T-helper 2 cell treated with Interferon-gamma antibody and Interleukin-4, amounts not matched to agents 100 ng/mL and 5 ng/mL, for 36 hours (primary cell): ENCODE data around the gene OR2F1. TPM values are rescaled to one million over a fixed set of nuclear protein-coding genes. Genes with fewer than 3 reads are reported as not detected.

Source experiments
- intact Hi-C: fragments of 100-400 bp; cut with micrococcal nuclease; formaldehyde crosslinking; loops from one replicate; pipeline ENCODE4 v1.15.1; 2023
- total RNA-seq: library from RNA; stranded (reverse); gene quantifications from 2 replicates; pipeline ENCODE4 v1.2.3, GENCODE V29; 2022

Gene OR2F1
- total RNA-seq, 1 donor from 2014 or later = not detected

DNA sequence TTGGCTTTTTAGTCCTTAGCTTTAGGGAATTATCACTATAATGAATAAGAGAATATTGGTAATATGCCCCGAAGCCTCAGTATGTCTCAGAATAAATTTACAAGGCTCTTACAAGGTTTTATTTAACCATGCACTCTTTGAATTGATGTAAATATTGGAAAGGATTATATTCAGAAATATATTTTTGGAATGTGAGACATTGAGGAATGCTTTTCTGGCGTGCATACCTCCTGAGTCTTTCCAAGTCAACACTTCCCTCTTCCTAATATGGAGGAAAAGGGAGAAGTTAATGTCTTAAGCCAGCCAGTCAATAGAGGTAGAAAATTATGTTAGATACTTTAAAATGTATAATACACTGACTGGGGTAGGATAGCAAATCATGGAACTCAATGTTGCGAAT, 1.2 kb upstream of the OR2F1 start:
- intact Hi-C loops = no loop called here

DNA sequence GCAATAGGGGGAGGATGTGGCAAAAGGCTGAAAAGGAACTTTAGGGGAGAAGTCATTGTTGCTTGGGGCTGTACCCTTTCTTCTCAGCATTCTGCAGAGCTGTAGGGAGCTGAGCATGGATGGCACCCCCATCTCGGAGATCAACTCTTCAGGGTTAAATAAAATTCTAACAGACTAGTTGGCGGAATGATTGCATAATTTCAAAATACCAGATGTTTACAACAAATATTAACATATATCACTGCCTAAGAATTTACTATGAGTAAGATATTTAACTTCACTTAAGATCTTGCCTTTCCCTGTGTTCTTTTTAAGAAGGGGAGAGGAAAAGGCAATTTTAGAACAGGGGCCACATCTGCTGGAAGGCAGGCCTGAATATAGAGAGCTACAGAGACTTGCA, 509 bp upstream of the OR2F1 start:
- intact Hi-C loops = no loop called here

DNA sequence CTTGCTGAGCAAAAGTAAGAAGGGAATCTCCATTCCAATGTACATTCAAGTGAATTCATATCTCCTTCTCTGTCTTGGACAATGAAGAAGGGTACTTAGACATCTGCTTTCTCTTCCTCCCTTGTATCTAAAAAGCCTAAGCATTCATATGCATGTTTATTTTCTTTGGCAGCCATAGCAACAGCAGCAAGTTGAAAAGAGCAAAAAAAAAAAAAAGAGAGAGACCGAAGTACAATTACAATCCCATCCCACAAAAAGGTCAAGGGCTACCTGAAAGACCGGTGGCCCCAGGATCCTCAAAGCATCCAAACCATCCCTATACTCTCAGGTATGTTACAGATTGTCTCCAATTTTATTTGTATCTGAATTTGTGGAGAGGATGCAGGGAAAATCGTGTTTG, 4.1 kb downstream of the OR2F1 start:
- intact Hi-C loops = no loop called here

DNA sequence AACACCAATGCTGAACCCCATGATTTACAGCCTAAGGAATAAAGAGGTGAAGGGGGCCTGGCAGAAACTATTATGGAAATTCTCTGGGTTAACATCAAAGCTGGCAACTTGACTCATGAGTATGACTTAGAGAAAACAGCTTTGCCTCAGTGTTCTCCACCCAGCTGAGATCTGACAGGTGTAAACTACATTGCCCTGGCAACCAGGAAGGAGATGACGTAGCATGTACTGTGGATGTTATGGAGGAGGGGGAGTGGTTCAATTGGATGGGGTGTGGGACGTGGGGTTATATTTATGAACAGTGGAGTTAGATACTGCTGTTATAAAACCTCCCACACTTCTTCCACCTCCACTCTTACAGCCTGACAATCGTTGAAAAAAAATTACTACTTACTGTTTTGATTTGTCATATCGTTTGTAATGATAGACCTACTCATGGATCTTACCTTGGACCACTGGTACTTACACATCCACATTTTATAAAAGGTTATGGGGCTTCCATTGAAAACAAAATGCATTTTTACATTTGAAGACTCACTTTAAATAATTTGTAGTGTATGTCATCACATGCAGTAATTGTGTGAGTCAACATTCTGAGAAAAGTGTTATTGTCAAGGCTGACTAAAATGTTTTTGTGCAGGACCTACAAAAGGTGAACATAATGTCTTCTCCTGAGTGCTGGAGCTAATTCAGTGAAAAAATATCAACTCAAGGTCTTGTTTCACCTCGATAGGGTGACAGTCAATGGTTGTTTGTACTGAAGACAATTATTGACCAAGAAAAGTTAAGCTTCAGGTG, 6.4 kb downstream of the OR2F1 start:
- intact Hi-C loops = no loop called here

DNA sequence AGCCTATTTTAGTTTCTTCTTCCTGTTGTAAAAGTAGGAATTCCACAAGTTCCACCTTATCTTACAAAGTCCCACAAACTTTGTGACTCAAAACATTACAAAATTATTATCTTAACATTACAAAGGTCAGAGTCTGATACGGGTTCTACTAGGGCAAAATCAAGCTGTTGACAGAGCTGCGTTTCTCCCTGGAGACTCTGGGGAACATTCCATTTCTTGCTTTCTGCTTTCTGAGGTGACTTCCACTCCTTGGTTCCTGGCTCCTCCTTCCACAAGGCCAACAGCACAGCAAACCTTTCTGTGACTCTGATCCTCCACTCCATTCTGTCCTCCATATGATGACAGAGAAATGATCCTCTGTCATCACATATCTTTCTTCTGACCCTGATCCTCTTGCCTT, 10.6 kb downstream of the OR2F1 start:
- intact Hi-C loops = no loop called here

DNA sequence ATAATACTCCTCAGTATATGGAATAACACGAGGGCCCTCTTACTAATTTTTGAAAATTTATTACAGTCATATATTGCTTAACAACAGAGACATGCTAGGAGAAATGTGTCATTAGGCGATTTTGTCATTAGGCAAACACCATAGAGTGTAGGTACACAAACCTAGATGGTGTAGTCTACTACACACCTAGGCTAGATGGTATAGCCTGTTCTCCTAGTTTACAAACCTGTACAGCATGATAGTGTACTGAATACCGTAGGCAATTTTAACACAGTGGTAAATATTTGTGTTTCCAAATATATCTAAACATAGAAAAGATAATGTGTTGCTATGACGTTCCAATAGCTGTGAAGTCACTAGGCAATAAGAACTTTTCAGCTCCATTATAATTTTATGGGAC, 12.8 kb downstream of the OR2F1 start:
- intact Hi-C loops = no loop called here

DNA sequence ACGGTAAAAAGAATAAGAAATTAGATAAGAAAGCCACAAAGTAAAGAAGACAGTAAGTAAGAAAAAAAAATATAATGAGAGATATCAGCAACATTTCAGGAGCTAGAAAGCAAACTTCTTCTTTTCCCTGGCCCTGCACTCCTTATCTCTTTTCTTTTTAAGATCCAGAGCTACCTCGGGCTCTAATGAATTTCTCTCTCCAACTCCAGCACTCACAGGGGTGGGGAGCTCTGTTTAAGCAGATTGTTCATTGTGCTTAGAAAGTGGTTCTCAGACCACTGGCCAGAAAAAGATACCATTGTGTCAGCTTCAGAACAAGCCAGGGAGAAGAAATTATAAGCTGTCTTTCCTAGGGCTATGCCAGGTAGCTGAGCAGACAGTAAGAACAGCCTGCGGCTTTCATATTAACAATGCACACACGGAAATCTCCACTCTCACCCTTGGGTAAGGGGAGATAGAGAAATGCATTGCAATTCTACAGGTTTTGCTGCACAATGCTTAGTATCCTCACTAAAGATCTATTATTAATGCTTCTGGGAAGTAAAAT, 19.3 kb downstream of the OR2F1 start:
- intact Hi-C loops = no loop called here

DNA sequence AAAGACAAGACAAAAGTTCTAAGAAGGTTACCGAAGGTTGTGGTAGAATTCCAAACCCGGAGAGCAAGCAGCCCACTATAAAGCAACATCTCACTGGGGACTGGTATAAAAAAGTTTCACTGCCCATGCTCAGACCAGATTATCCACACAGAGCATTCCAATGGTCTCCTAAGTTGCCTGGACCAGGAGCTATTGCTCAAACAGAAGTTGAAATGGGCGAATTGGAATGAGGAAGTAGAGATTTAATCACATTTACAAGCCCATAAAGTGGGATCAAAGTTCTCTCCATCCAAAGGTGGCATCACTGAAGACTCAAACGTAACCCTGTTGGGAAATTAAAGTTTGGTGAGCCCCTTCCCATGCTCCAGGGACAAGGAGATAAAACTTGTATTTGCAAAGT, 19.8 kb downstream of the OR2F1 start:
- intact Hi-C loops = no loop called here

DNA sequence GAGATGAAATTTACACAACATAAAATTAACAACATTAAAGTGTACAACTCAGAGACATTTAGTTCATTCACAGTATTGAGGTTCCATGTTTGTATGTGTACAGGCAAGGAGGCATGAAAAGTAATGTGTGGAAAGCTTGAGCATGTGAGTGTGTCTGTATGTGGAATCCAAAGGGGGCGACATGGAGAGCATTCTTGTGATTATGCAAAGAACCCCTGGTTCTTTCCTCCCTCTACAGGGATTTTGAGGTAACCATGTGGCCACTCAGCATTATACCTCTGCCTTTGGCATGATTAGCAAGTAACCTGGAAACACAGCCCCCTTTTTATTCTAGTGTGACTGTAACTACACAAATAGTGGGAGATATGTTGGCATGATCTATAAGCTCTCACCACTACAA, 21.0 kb downstream of the OR2F1 start:
- intact Hi-C loops = no loop called here

DNA sequence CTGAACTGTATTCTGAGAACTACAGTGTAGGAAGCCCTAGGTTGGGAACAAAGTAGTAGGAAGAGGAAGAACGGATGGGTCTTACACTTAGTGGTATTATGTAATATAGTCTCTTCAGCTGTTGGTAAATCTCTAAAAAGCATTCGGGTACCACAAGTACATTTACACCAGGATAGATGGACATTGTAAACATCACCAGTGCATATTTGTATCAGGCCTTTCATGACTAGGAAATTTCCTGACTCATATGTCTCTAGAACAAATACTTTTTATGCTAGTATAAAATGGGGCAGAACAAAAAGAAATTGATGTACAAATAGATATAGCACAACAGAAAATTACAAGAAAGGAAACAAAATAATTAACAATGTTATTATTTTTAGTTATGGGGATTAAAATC, 23.9 kb downstream of the OR2F1 start:
- intact Hi-C loops = no loop called here

DNA sequence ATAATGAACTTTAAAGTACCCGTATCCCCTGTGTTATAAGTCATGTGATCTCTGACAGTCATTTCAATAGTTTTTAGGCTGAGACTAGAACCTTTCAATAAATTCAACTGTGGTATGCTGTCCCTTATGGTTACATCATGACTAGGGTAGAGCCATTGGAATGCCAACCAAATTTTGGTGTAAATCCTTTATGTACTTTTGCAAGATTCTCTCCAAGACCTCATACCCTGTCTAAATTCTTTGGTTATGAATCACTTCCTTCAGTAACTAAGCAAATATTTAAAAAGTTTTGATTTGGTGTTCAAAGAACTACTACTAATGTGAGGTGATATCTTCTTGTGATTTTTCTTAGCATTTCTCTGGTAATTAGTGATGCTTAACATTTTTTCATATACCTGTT, 24.7 kb downstream of the OR2F1 start:
- intact Hi-C loops = no loop called here

DNA sequence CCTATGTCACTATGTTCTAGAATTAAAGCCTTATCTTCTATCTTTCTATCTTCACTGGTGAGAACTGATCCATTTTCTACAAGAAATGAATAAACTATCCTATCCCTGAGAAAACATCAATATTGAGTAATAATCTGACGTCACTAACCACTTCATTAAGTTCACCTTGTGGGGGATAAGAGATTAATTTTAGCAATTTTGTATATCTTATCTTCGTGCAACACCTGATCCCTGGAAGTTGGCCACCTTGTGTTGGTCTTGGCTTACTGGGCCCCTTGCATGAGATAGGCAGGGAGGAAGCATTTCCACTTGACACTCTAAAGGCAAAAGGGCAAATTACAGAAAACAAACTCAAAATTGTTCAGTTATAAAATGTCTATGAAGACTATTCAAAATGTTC, 25.4 kb downstream of the OR2F1 start:
- intact Hi-C loops = no loop called here

DNA sequence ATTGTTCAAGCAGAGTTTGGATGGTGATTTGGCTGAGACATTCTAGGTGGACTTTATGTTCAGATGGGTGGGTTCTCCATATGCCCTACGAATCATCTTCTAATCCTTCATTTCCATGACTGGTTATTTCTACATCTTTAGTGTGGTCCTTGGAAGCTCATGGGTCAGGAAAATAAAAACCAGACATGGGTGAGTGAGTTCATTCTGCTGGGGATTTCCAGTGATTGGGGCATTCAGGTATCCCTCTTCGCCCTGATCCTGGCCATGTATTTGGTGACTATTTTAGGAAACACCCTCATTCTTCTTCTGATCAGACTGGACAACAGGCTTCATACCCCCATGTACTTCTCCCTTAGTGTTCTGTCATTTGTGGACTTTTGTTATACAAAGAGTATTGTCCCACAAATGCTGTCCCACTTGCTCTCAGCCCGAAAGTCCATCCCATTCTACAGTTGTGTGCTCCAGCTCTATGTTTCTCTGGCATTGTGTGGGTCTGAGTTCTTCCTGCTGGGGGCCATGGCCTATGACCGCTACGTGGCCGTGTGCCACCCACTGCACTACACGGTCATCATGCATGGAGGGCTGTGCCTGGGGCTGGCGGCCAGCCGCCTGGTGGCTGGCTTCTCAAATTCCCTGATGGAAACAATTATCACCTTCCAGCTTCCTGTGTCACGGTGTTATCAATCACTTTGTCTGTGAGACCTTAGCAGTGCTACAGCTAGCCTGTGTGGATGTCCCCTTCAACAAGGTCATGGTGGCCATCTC, 26.3 kb downstream of the OR2F1 start:
- intact Hi-C loops = no loop called here

DNA sequence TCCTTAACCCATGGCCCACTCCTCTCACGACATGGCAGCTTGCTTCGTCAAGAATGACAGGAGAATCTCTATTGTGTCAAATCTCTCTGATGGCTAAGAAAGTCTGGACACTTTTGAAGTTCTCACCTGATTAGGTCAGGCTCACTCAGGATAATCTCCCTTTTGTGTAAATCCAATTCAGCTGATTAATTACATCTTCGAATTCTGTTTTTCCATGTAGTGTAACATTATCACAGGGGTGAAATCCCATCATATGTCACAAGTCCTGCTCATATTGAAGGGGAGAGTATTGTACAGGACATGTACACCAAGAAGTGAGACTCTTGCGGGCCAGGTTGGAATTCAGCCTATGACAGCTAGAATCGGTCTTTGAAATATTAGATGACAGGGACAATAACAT, 29.3 kb downstream of the OR2F1 start:
- intact Hi-C loops = no loop called here

DNA sequence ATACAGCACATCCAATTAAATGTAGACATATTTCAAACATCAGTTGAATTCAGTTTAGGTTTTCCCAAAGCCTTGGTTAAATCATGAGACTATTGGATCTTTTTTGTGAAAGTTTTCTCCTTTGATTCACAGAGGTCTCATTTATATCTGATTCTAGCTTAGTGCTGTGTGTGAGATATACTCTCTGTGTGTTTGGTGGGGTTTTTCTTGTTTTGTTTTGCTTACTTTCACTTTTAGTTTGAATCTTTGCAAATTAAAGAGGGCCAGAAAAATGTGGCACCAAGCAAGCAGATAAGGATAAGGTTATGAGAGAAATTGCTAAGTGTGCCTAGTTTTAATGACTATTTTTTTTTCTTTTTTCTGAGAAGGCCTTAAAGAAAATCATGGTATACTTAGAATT, 32.9 kb downstream of the OR2F1 start:
- intact Hi-C loops = no loop called here

DNA sequence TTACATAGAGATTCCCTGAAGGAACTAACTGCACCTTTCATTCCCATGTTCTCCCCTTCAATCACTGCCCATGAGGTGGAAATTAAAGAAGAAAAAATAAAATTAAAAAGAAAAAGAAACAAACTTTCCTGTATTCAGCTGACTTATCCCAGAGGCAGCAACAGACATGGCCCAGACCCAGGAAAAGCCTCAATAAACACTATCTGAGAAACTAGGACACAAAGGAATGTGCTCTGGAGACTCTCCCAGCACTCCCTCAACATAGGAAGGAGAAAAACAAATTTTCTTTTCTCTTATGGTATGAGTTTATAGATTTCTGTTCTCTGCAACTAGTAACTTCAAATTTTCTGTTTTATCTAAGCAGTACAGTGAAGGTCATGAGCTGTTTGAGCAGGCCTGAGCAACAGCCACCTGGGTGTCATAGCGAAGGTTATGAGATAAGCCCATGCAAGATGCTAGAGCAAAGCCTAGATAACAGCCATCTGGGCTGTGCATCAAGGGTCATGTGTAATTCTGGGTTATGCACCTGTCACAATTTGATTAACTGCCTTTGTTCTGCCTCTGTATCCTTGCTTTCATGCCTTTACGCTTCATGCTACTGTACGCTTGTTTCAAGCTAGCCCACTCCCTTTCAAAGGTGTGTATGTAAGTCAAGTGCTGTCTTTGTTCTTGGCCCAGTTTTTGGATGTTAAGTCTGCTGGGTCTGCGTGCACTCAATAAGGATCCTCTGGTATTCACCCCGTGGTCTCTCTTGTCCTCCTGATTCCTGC, 34.5 kb downstream of the OR2F1 start:
- intact Hi-C loops = no loop called here

DNA sequence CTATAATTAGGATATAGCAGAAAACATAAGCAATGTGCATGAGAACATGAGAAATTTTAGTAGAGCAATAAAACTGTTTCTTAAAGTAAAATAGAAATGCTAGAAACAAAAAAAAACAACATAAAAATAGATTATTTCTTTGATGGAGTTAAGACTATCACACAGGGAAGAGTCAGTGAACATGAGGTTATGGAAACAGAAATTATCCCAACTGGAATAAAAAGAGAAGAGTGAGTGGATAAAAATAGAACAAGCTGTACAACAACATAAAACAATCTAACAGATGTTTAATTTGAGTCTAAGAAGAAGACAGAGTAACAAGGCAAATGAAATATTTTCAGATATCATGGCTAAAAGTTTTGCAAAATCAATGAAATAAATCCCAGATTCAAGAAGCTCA, 38.0 kb downstream of the OR2F1 start:
- intact Hi-C loops = no loop called here

DNA sequence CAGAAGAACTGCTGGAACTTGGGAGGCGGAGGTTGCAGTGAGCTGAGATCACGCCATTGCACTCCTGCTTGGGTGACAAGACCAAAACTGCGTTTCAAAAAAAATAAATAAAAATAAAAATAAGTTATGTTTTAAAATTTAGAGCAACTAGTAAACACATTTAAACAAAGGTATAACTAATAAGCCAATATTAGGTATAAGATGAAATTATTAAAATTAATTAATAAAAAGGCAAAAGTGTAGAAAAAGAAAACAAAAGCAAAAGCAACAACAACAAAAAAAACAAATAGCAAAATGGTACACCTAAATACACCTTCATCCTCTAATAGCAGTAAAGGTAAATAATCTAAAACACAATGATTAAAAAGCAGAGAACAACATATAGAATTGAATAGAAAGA, 39.3 kb downstream of the OR2F1 start:
- intact Hi-C loops = no loop called here

DNA sequence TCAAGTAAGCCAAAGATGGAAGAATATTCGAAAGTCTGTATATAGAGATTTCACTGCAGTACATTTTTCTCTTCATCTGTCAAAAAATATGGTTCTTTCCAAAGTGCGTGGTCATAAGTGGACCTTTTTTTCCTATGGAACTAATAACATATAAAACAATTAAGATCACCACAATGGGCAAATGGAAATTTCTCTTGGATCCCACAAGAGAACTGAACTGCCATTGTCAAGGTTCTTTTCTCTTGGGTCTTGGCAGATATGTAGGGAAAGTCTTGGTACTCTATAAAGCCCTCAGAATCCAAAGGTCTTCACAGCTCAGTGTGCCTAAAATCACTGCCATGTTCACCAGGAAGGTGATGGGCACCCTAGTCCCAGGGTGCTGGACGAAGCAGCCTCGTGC, 45.4 kb downstream of the OR2F1 start, which contains the start of gene OR6B1:
Gene OR6B1 (plus strand): TSS at position 301 of the 400 bp plus-strand sequence. CDS start 3,677 bp downstream, outside the sequence.
- intact Hi-C loops = loop anchor here (10.0 kb wide), 1 partner anchor 155 kb away; no protein-coding TSS in a partner anchor

DNA sequence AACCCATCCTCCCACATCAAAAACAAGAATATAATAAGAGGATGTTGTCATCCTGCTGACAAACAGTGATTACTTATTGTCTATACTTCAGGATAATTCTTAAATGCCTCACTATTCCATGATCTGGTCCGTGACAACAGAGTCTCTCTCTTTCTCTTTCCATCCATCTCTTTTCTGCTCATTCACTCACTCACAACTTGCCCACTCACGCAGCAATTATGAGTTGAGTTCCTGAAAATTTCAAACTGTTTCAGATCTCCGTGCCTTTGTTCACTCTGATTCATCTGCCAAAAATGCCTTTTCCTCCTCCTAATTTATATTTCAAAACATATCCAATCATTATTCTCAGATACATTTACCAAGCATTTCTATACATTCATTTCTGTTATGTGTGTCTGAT, 46.9 kb downstream of the OR2F1 start:
- intact Hi-C loops = loop anchor here (10.0 kb wide), 1 partner anchor 153 kb away; no protein-coding TSS in a partner anchor

DNA sequence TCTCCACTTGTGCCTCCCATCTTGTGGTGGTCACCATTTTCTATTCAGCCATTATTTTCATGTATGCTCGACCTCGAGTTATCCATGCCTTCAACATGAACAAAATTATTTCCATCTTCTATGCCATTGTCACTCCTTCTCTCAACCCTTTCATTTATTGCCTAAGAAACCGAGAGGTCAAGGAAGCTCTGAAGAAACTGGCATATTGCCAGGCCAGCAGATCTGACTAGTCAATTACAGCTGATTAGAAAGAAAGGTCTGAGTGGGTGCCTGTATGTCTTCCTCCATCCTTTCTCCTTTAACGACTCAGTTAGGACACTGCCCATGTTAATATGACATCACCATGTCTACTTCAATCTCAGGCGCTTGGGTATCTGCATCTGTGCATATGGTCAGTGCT, 50.1 kb downstream of the OR2F1 start:
- intact Hi-C loops = loop anchor here (10.0 kb wide), 1 partner anchor 150 kb away; no protein-coding TSS in a partner anchor
